NT2/D1 (cell line): ENCODE results near the gene PTGR3.

ENCODE experiments used
- DNase-seq: peaks from one replicate; pipeline ENCODE4 v3.0.0-alpha.2; 2011; ENCODE audit warnings: low read depth, low spot score
- H3K27me3 ChIP-seq: 2 replicates; pipeline ENCODE4 v1.6.0; 2011; ENCODE audit warnings: mild to moderate bottlenecking; ENCODE audit not compliant: insufficient read length, insufficient read depth
- H3K36me3 ChIP-seq: 2 replicates; pipeline ENCODE4 v1.6.1; 2011; ENCODE audit warnings: mild to moderate bottlenecking, low read length, mixed read lengths; ENCODE audit not compliant: insufficient read depth, insufficient read length
- H3K4me1 ChIP-seq: 2 replicates; pipeline ENCODE4 v1.5.1; 2011; ENCODE audit not compliant: insufficient read depth, insufficient read length
- H3K4me3 ChIP-seq: 2 replicates; pipeline ENCODE4 v1.5.1; 2011; ENCODE audit warnings: low read depth; ENCODE audit not compliant: insufficient read length
- H3K9ac ChIP-seq: 2 replicates; pipeline ENCODE4 v1.6.0; 2011; ENCODE audit warnings: low read depth; ENCODE audit not compliant: insufficient read length
- H3K9me3 ChIP-seq: 2 replicates; pipeline ENCODE4 v1.5.1; 2011; ENCODE audit warnings: mild to moderate bottlenecking, low read length; ENCODE audit not compliant: insufficient read depth
- SUZ12 ChIP-seq: IDR thresholded peaks from 2 replicates; pipeline ENCODE4 v1.6.1; 2011; ENCODE audit not compliant: insufficient read length, insufficient read depth; ENCODE audit errors: extremely low read depth
- YY1 ChIP-seq: IDR thresholded peaks from 2 replicates; pipeline ENCODE4 v1.6.1; 2011; ENCODE audit not compliant: insufficient read length, insufficient read depth
- ZNF274 ChIP-seq: IDR thresholded peaks from 2 replicates; pipeline ENCODE4 v1.6.1; 2011; ENCODE audit warnings: mild to moderate bottlenecking, low read depth, low read length

Gene PTGR3

GRCh38 chr18:75209951-75210258, 966 bp upstream of the PTGR3 start:
- Histone ChIP-seq H3K27me3 (peaks cover 82% of the 10 kb centered on the region), H3K4me3 (peak overlapping the region; percentile 49), H3K4me1 (peaks cover 7% of the 10 kb centered on the region), H3K9ac (peak overlapping the region; percentile 72), H3K36me3 (no peaks in the 10 kb centered on the region), H3K9me3 (no peaks in the 10 kb centered on the region)
- TF ChIP-seq SUZ12 = no peak
- no peak for TF ChIP-seq ZNF274
- no peak for TF ChIP-seq YY1
- no peak for DNase-seq

- Histone ChIP-seq H3K36me3 (no peaks in the 10 kb centered on the region), H3K27me3 (peaks cover 84% of the 10 kb centered on the region), H3K4me3 (peak overlapping the region; percentile 62), H3K9me3 (no peaks in the 10 kb centered on the region), H3K9ac (peak overlapping the region; percentile 61), H3K4me1 (peaks cover 7% of the 10 kb centered on the region)
- no peak for TF ChIP-seq YY1
- no peak for DNase-seq
Observed at GRCh38 chr18:75208836-75209128, 157 bp downstream of the PTGR3 start.

- Histone ChIP-seq H3K4me1 (peaks cover 7% of the 10 kb centered on the region), H3K9ac (peak overlapping the region; percentile 67), H3K4me3 (peak overlapping the region; percentile 62), H3K27me3 (peaks cover 84% of the 10 kb centered on the region), H3K9me3 (no peaks in the 10 kb centered on the region), H3K36me3 (no peaks in the 10 kb centered on the region)
- DNase-seq = no peak
- TF ChIP-seq YY1 (no peak), ZNF274 (no peak)
Observed at GRCh38 chr18:75208155-75208835, 644 bp downstream of the PTGR3 start.

- peak overlapping the region; percentile 67 for H3K9ac ChIP-seq
Observed at GRCh38 chr18:75207310-75208154, 1.4 kb downstream of the PTGR3 start.

GRCh38 chr18:75206452-75207309, 2.3 kb downstream of the PTGR3 start:
- TF ChIP-seq YY1 (no peak), SUZ12 (peak; percentile 91)
- no peak overlapping the region for H3K4me3 ChIP-seq
- H3K9ac ChIP-seq = no peak overlapping the region
- H3K9me3 ChIP-seq = no peaks in the 10 kb centered on the region
- peaks cover 79% of the 10 kb centered on the region for H3K27me3 ChIP-seq
- peaks cover 7% of the 10 kb centered on the region for H3K4me1 ChIP-seq
- no peak for DNase-seq
- no peaks in the 10 kb centered on the region for H3K36me3 ChIP-seq

More at GRCh38 chr18:75207310-75208154, 1.4 kb downstream of the PTGR3 start:
- H3K4me1 ChIP-seq = peaks cover 7% of the 10 kb centered on the region
- no peaks in the 10 kb centered on the region for H3K36me3 ChIP-seq
- peaks cover 84% of the 10 kb centered on the region for H3K27me3 ChIP-seq
- peak overlapping the region; percentile 62 for H3K4me3 ChIP-seq
- no peak for DNase-seq
- no peaks in the 10 kb centered on the region for H3K9me3 ChIP-seq
- no peak for TF ChIP-seq YY1
- no peak for TF ChIP-seq SUZ12

GRCh38 chr18:75205514-75206132, 3.3 kb downstream of the PTGR3 start:
- H3K4me1 ChIP-seq = peaks cover 7% of the 10 kb centered on the region
- no peaks in the 10 kb centered on the region for H3K9me3 ChIP-seq
- H3K27me3 ChIP-seq = peaks cover 73% of the 10 kb centered on the region
- no peak for DNase-seq
- no peak overlapping the region for H3K4me3 ChIP-seq
- H3K36me3 ChIP-seq = no peaks in the 10 kb centered on the region
- TF ChIP-seq SUZ12 = no peak
- no peak for TF ChIP-seq YY1
- no peak for TF ChIP-seq ZNF274
- H3K9ac ChIP-seq = no peak overlapping the region
